MM.1S (cell line): ENCODE results near the gene TUBGCP3.
A peak's percentile ranks its signal among the peaks of the same experiment; 100 is the strongest.

Experiments
- DNase-seq: peaks from one replicate; pipeline ENCODE4 v3.0.0-alpha.2; 2015
- H2AFZ ChIP-seq: fragments of 300-600 bp; sonication (generic); 2 replicates; pipeline ENCODE4 v1.6.0; 2016; ENCODE audit warnings: antibody characterized with exemption, low read length
- H3F3A ChIP-seq: fragments of 300-600 bp; sonication (generic); 2 replicates; pipeline ENCODE4 v1.6.1; 2016; ENCODE audit warnings: mild to moderate bottlenecking, antibody characterized with exemption, low read length, moderate library complexity, mixed read lengths; ENCODE audit not compliant: insufficient read depth
- H3K27ac ChIP-seq: fragments of 300-600 bp; sonication (generic); 2 replicates; pipeline ENCODE4 v1.5.1; 2016; ENCODE audit warnings: mild to moderate bottlenecking, low read length
- H3K27me3 ChIP-seq: fragments of 300-600 bp; sonication (generic); replicated peaks from 2 replicates; pipeline ENCODE4 v1.6.0; 2016; ENCODE audit warnings: low read length; ENCODE audit not compliant: insufficient read depth
- H3K36me3 ChIP-seq: fragments of 300-600 bp; sonication (generic); replicated peaks from 2 replicates; pipeline ENCODE4 v1.6.1; 2016; ENCODE audit warnings: mild to moderate bottlenecking, low read length, mixed read lengths; ENCODE audit not compliant: insufficient read depth
- H3K4me1 ChIP-seq: fragments of 300-600 bp; sonication (generic); 2 replicates; pipeline ENCODE4 v1.6.1; 2016; ENCODE audit warnings: low read length, mixed read lengths
- H3K4me2 ChIP-seq: fragments of 300-600 bp; sonication (generic); 2 replicates; pipeline ENCODE4 v1.6.0; 2016; ENCODE audit warnings: low read depth, low read length
- H3K4me3 ChIP-seq: fragments of 300-600 bp; sonication (generic); 2 replicates; pipeline ENCODE4 v1.5.1; 2016; ENCODE audit warnings: low read length, mixed read lengths
- H3K79me2 ChIP-seq: fragments of 300-600 bp; sonication (generic); 2 replicates; pipeline ENCODE4 v1.6.1; 2016; ENCODE audit warnings: mixed run types, low read length, mixed read lengths
- H3K9ac ChIP-seq: fragments of 300-600 bp; sonication (generic); 2 replicates; pipeline ENCODE4 v1.6.1; 2016; ENCODE audit warnings: low read length, mixed read lengths
- H3K9me2 ChIP-seq: fragments of 300-600 bp; sonication (generic); replicated peaks from 2 replicates; pipeline ENCODE4 v1.6.1; 2016; ENCODE audit warnings: mild to moderate bottlenecking, low read length, mixed read lengths; ENCODE audit not compliant: insufficient read depth
- H3K9me3 ChIP-seq: fragments of 300-600 bp; sonication (generic); replicated peaks from 2 replicates; pipeline ENCODE4 v1.6.1; 2016; ENCODE audit warnings: mild to moderate bottlenecking, low read length, mixed read lengths; ENCODE audit not compliant: insufficient read depth
- H4K20me1 ChIP-seq: fragments of 300-600 bp; sonication (generic); 2 replicates; pipeline ENCODE4 v1.6.1; 2016; ENCODE audit warnings: mild to moderate bottlenecking, low read length, moderate library complexity, mixed read lengths; ENCODE audit not compliant: insufficient read depth
- EZH2 ChIP-seq: fragments of 300-600 bp; sonication (generic); optimal IDR thresholded peaks from 2 replicates; pipeline ENCODE3; 2017; ENCODE audit warnings: low read depth, mild to moderate bottlenecking, antibody characterized with exemption, low read length, mixed read lengths
- EZH2phosphoT487 ChIP-seq: fragments of 300-600 bp; sonication (generic); IDR thresholded peaks from 2 replicates; pipeline ENCODE4 v1.6.1; 2018; ENCODE audit warnings: antibody characterized with exemption, low read length
- TF ChIP-seq, protein P1 (sequence below): fragments of 300-600 bp; sonication (generic); IDR thresholded peaks from 2 replicates; pipeline ENCODE4 v1.5.1; 2016; ENCODE audit warnings: antibody characterized with exemption, low read length, mixed read lengths

TUBGCP3 gene

DNA sequence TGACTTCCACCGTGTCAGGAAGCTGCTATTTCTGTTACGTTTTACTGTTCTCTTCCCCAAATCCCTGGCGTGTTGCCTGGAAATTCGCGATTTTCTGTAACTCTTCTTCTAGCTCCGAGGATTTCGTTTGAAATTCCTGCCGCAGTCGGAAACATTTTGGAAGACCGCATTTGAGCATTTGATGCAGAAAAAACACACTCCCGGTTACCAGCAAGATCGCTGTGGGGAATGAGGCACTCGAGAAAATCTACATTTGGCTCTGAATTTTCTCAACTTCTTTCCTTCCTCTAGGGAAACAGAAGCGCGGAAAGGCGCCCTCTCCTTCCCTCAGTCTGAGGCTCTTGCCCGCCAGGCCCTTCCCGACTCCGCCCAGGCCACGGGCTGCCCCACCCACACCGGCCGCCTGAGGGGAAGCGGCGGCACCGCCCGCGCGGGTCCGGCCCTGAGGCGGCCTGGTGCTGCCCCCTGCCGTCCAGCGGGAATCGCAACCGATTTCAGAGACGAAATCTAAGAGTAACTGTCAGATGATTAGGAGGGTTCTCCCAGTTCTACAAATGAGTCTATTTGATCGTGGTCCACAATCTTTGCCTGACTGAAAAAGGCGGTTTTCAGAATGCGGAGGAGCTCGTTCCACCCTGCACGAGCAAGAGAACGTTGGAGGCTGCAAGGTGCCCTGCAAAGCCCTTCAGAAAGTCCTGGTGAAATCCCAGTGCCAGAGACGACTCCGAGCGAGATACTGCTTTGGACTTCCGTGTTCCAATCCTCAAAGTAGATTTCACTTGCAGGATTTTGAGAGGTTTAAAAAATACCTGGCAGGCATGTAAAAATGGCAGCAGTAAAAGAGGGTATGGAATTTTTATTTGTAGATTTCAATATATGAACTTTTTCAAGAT is 18.4 kb upstream of the TUBGCP3 start:
- DNase-seq: peak; percentile 86
- Histone ChIP-seq H3K27ac (no peak overlapping the region), H3K9ac (peak overlapping the region; percentile 15; the same call in 1 of the 2 replicates), H3K4me2 (peak overlapping the region; percentile 48; the same call in 1 of the 2 replicates), H4K20me1 (no peaks in the 10 kb centered on the region), H3F3A (no peaks in the 10 kb centered on the region), H3K79me2 (no peaks in the 10 kb centered on the region), H3K9me2 (no peaks in the 10 kb centered on the region), H3K36me3 (no peaks in the 10 kb centered on the region), H3K27me3 (peaks cover 13% of the 10 kb centered on the region), H3K9me3 (no peaks in the 10 kb centered on the region), H2AFZ (peak overlapping the region; percentile 82), H3K4me3 (peak overlapping the region; percentile 43), H3K4me1 (peaks cover 4% of the 10 kb centered on the region; the same call in 1 of the 2 replicates)
- no peak for TF ChIP-seq EZH2
- no peak for TF ChIP-seq EZH2phosphoT487
- TF ChIP-seq, protein P1, sequence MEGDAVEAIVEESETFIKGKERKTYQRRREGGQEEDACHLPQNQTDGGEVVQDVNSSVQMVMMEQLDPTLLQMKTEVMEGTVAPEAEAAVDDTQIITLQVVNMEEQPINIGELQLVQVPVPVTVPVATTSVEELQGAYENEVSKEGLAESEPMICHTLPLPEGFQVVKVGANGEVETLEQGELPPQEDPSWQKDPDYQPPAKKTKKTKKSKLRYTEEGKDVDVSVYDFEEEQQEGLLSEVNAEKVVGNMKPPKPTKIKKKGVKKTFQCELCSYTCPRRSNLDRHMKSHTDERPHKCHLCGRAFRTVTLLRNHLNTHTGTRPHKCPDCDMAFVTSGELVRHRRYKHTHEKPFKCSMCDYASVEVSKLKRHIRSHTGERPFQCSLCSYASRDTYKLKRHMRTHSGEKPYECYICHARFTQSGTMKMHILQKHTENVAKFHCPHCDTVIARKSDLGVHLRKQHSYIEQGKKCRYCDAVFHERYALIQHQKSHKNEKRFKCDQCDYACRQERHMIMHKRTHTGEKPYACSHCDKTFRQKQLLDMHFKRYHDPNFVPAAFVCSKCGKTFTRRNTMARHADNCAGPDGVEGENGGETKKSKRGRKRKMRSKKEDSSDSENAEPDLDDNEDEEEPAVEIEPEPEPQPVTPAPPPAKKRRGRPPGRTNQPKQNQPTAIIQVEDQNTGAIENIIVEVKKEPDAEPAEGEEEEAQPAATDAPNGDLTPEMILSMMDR: peak; percentile 91

DNA sequence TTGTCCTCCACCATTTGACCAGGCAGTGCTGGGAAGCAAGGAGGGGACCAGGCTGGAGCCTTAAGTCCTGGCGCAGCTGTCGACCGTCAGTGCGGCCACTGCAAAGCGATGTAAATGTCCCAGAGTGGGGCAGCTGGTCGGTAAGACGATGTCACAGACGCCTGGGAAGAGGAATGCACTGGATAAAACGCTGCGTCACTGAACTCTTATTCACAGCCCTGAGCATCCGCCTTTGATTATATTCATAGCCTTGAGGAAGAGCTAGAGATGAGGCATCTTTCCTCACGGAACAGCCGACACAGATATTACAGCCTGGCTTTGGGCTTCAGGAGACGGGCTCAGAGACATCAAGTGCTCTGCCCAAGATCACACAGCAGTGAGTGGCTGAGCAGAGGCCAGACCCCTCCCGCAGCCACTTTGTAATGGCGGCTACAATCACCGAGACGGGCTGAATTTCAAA is 17.6 kb upstream of the TUBGCP3 start:
- Histone ChIP-seq H3F3A (no peaks in the 10 kb centered on the region), H3K4me1 (peaks cover 4% of the 10 kb centered on the region; the same call in 1 of the 2 replicates), H3K4me3 (no peak overlapping the region; the same call in 1 of the 2 replicates), H3K9me3 (no peaks in the 10 kb centered on the region), H3K27me3 (peaks cover 13% of the 10 kb centered on the region), H3K4me2 (peak overlapping the region; percentile 48; the same call in 1 of the 2 replicates), H3K36me3 (no peaks in the 10 kb centered on the region), H3K9ac (no peak overlapping the region), H2AFZ (peak overlapping the region; percentile 82; the same call in 1 of the 2 replicates), H3K27ac (no peak overlapping the region), H3K9me2 (no peaks in the 10 kb centered on the region), H3K79me2 (no peaks in the 10 kb centered on the region), H4K20me1 (no peaks in the 10 kb centered on the region)
- TF ChIP-seq, protein P1: no peak
- TF ChIP-seq EZH2 (no peak), EZH2phosphoT487 (no peak)
- DNase-seq: no peak

- Histone ChIP-seq H3K36me3 (no peaks in the 10 kb centered on the region), H3K4me1 (peaks cover 4% of the 10 kb centered on the region; the same call in 1 of the 2 replicates), H3K4me3 (no peak overlapping the region), H3F3A (no peaks in the 10 kb centered on the region), H3K9me2 (no peaks in the 10 kb centered on the region), H2AFZ (no peak overlapping the region), H3K27ac (no peak overlapping the region), H3K27me3 (peaks cover 13% of the 10 kb centered on the region), H3K79me2 (no peaks in the 10 kb centered on the region), H3K9ac (no peak overlapping the region), H3K9me3 (no peaks in the 10 kb centered on the region), H4K20me1 (no peaks in the 10 kb centered on the region), H3K4me2 (no peak overlapping the region)
- no peak for DNase-seq
- TF ChIP-seq, protein P1: no peak
- TF ChIP-seq EZH2phosphoT487 (no peak), EZH2 (no peak)
These were observed 15.8 kb upstream of the TUBGCP3 start for GRCh38 chr13:112603641-112604225.
